Thoracic aorta (tissue), 2 donors: ENCODE data around the gene PNKD. TPM values are rescaled to one million over a fixed set of nuclear protein-coding genes. Genes with fewer than 3 reads are reported as not detected.

Source experiments
- ATAC-seq: fragments of 150-250 bp; one replicate; pipeline ENCODE4 v1.8.0; 2017; ENCODE audit warnings: low read depth; ENCODE audit not compliant: insufficient number of reproducible peaks, low FRiP score
- DNase-seq: peaks from one replicate; pipeline ENCODE4 v3.0.0-alpha.2; 2020; ENCODE audit warnings: low spot score
- H3K27ac ChIP-seq, 2 donors: fragments of 200-600 bp; sonication (generic); 1 replicate in 1 of 2; 2 replicates in 1 of 2; pipeline ENCODE4 v1.5.1; 2016; ENCODE audit warnings: mild to moderate bottlenecking in 2 of 2, moderate library complexity in 2 of 2
- H3K27me3 ChIP-seq: fragments of 200-600 bp; sonication (generic); replicated peaks from 2 replicates; pipeline ENCODE4 v1.6.0; 2016; ENCODE audit warnings: mild to moderate bottlenecking; ENCODE audit not compliant: insufficient read depth
- H3K36me3 ChIP-seq: fragments of 200-600 bp; sonication (generic); one replicate; pipeline ENCODE4 v1.5.1; 2016
- H3K4me1 ChIP-seq, 2 donors: fragments of 200-600 bp; sonication (generic); 1 replicate in 1 of 2; 2 replicates in 1 of 2; pipeline versions ENCODE4 v1.5.1 to v1.6.0; 2016; ENCODE audit warnings: low read depth in 2 of 2, mild to moderate bottlenecking in 1 of 2; ENCODE audit not compliant: control insufficient read depth in 1 of 2
- H3K4me3 ChIP-seq: fragments of 200-600 bp; sonication (generic); 2 replicates; pipeline ENCODE4 v1.5.1; 2016; ENCODE audit warnings: mild to moderate bottlenecking
- H3K9me3 ChIP-seq: fragments of 200-600 bp; sonication (generic); 2 replicates; pipeline ENCODE4 v1.5.1; 2016
- CTCF ChIP-seq: fragments of 200-600 bp; sonication (generic); IDR thresholded peaks from one replicate; pipeline ENCODE4 v1.5.1; 2019; ENCODE audit warnings: antibody characterized with exemption
- total RNA-seq, 2 donors: library from RNA; depleted of rRNA; stranded (reverse); fragments of >200 nt; gene quantifications; one replicate each; pipeline versions ENCODE4 v1.1.0 to v1.2.3, GENCODE V29; 2016

PNKD gene
- total RNA-seq, 2 donors from 2014 or later = 19.4 to 38.4 TPM

- TF ChIP-seq CTCF = no peak
- H3K4me1 ChIP-seq = peaks cover 2 to 4% of the 10 kb centered on the region in 2 donors
- H3K9me3 ChIP-seq = no peaks in the 10 kb centered on the region
- H3K4me3 ChIP-seq = no peak overlapping the region
- no peak for ATAC-seq
- H3K27me3 ChIP-seq = no peaks in the 10 kb centered on the region
- DNase-seq = no peak
- no peak overlapping the region for H3K27ac ChIP-seq
- no peaks in the 10 kb centered on the region for H3K36me3 ChIP-seq
Measured at GRCh38 chr2:218317303-218317630, 46.9 kb downstream of the PNKD start.

GRCh38 chr2:218317835-218318234, 47.5 kb downstream of the PNKD start:
- DNase-seq (no peak), ATAC-seq (no peak)
- no peak for TF ChIP-seq CTCF
- Histone ChIP-seq H3K27me3 (no peaks in the 10 kb centered on the region), H3K4me1 (peaks cover 5 to 10% of the 10 kb centered on the region in 2 donors), H3K9me3 (no peaks in the 10 kb centered on the region), H3K36me3 (no peaks in the 10 kb centered on the region), H3K27ac (no peak overlapping the region), H3K4me3 (no peak overlapping the region)

GRCh38 chr2:218318241-218318640, 47.9 kb downstream of the PNKD start:
- H3K36me3 ChIP-seq = no peaks in the 10 kb centered on the region
- no peak for TF ChIP-seq CTCF
- H3K27me3 ChIP-seq = no peaks in the 10 kb centered on the region
- H3K4me3 ChIP-seq = no peak overlapping the region
- DNase-seq (no peak), ATAC-seq (no peak)
- H3K27ac ChIP-seq = no peak overlapping the region
- no peaks in the 10 kb centered on the region for H3K9me3 ChIP-seq
- peaks cover 5 to 10% of the 10 kb centered on the region in 2 donors for H3K4me1 ChIP-seq

- H3K4me3 ChIP-seq = no peak overlapping the region
- ATAC-seq (no peak), DNase-seq (no peak)
- no peak for TF ChIP-seq CTCF
- peaks cover 11 to 25% of the 10 kb centered on the region in 2 donors for H3K4me1 ChIP-seq
- no peaks in the 10 kb centered on the region for H3K27me3 ChIP-seq
- H3K9me3 ChIP-seq = no peaks in the 10 kb centered on the region
- H3K36me3 ChIP-seq = no peaks in the 10 kb centered on the region
- H3K27ac ChIP-seq = no peak overlapping the region
Measured at GRCh38 chr2:218319813-218320365, 49.6 kb downstream of the PNKD start.

GRCh38 chr2:218320704-218321336, 50.5 kb downstream of the PNKD start:
- Histone ChIP-seq H3K9me3 (no peaks in the 10 kb centered on the region), H3K36me3 (no peaks in the 10 kb centered on the region), H3K27me3 (no peaks in the 10 kb centered on the region), H3K4me3 (no peak overlapping the region), H3K4me1 (peaks cover 11 to 25% of the 10 kb centered on the region in 2 donors), H3K27ac (no peak overlapping the region)
- no peak for TF ChIP-seq CTCF
- ATAC-seq (no peak), DNase-seq (no peak)
